Measurements from ENCODE around the gene FAU.

GRCh38 chr11:65132988-65133700 is 11.2 kb upstream of the FAU start:
- TF ChIP-seq POLR2A (IDR thresholded peaks at IDR 0.05; ENCODE audit: low read depth, low read length) = peak; percentile 38; the same call in 1 of the 2 replicates
- TF ChIP-seq PAX5 (IDR thresholded peaks at IDR 0.05; ENCODE audit: insufficient read depth, low read length, severe bottlenecking) = no peak
- 0 out of 2 replicates have a peak, but pooled peaks have one; percentile 15 for TF ChIP-seq POLR2AphosphoS5 (IDR thresholded peaks at IDR 0.05; ENCODE audit: low read depth, low read length)

All from GM12891 (cell line).